RCC 7860 (cell line): ENCODE measurements around the gene CDH15.

Source experiments
- DNase-seq: peaks from one replicate; pipeline ENCODE4 v3.0.0-alpha.2; 2015; ENCODE audit warnings: low spot score
- FAIRE-seq: peaks from 2 replicates; lab custom pipeline; 2012; peaks lifted over from hg19 to GRCh38; lab: Jason Lieb, UNC

Gene CDH15

GRCh38 chr16:89197633-89198416 lies 26.3 kb downstream of the CDH15 start:
- DNase-seq, result no peak
- no peak for FAIRE-seq

GRCh38 chr16:89198417-89199240 lies 27.1 kb downstream of the CDH15 start:
- FAIRE-seq (no peak), DNase-seq (no peak)

GRCh38 chr16:89199241-89200123 lies 27.9 kb downstream of the CDH15 start:
- DNase-seq, result no peak
- FAIRE-seq, result no peak

GRCh38 chr16:89200124-89200849 lies 28.7 kb downstream of the CDH15 start, which contains the start of gene SLC22A31:
Gene SLC22A31 (minus strand): TSS chr16:89200537. CDS start chr16:89200501, 36 bp downstream.
- FAIRE-seq (no peak), DNase-seq (no peak)

- FAIRE-seq (no peak), DNase-seq (no peak)
Observed at GRCh38 chr16:89200850-89201411, 29.4 kb downstream of the CDH15 start.

GRCh38 chr16:89201439-89202377 lies 30.2 kb downstream of the CDH15 start:
- FAIRE-seq (no peak), DNase-seq (no peak)

- no peak for DNase-seq
- FAIRE-seq, result no peak
Observed at GRCh38 chr16:89202422-89203215, 31.1 kb downstream of the CDH15 start.

GRCh38 chr16:89207993-89208392 lies 36.4 kb downstream of the CDH15 start:
- FAIRE-seq (no peak), DNase-seq (no peak)

- DNase-seq (no peak), FAIRE-seq (no peak)
Observed at GRCh38 chr16:89209522-89210044, 38.0 kb downstream of the CDH15 start.

GRCh38 chr16:89210165-89210903 lies 38.8 kb downstream of the CDH15 start:
- FAIRE-seq, result no peak

GRCh38 chr16:89210904-89211515 lies 39.5 kb downstream of the CDH15 start:
- DNase-seq (no peak), FAIRE-seq (no peak)

More at GRCh38 chr16:89210165-89210903, 38.8 kb downstream of the CDH15 start:
- no peak for DNase-seq

GRCh38 chr16:89216315-89217137 lies 45.0 kb downstream of the CDH15 start:
- FAIRE-seq, result no peak

GRCh38 chr16:89217138-89217387 lies 45.5 kb downstream of the CDH15 start:
- FAIRE-seq, result no peak
- DNase-seq, result no peak

More at GRCh38 chr16:89216315-89217137, 45.0 kb downstream of the CDH15 start:
- DNase-seq, result peak; percentile 40

GRCh38 chr16:89217388-89218191 lies 46.0 kb downstream of the CDH15 start, which contains the start of gene ZNF778:
Gene ZNF778 (plus strand): TSS chr16:89217703. CDS start chr16:89221128, 3,425 bp downstream.
- peak; percentile 48 for DNase-seq
- FAIRE-seq, result no peak

GRCh38 chr16:89219365-89219764 lies 47.8 kb downstream of the CDH15 start:
- DNase-seq, result no peak

More at GRCh38 chr16:89219365-89219764, 47.8 kb downstream of the CDH15 start:
- no peak for FAIRE-seq
